GM10847 (cell line): ENCODE measurements around the gene A1BG.
A peak's percentile ranks its signal among the peaks of the same experiment; 100 is the strongest.

Source experiments
- POLR2A ChIP-seq: IDR thresholded peaks from 2 replicates; pipeline ENCODE4 v1.6.1; 2011; ENCODE audit not compliant: insufficient read length; ENCODE audit errors: extremely low read depth

The A1BG gene

GRCh38 chr19:58354478-58355030 lies 1.3 kb upstream of the A1BG start:
- TF ChIP-seq POLR2A = no peak

GRCh38 chr19:58353717-58354477 lies 605 bp upstream of the A1BG start:
- TF ChIP-seq POLR2A = no peak

DNA sequence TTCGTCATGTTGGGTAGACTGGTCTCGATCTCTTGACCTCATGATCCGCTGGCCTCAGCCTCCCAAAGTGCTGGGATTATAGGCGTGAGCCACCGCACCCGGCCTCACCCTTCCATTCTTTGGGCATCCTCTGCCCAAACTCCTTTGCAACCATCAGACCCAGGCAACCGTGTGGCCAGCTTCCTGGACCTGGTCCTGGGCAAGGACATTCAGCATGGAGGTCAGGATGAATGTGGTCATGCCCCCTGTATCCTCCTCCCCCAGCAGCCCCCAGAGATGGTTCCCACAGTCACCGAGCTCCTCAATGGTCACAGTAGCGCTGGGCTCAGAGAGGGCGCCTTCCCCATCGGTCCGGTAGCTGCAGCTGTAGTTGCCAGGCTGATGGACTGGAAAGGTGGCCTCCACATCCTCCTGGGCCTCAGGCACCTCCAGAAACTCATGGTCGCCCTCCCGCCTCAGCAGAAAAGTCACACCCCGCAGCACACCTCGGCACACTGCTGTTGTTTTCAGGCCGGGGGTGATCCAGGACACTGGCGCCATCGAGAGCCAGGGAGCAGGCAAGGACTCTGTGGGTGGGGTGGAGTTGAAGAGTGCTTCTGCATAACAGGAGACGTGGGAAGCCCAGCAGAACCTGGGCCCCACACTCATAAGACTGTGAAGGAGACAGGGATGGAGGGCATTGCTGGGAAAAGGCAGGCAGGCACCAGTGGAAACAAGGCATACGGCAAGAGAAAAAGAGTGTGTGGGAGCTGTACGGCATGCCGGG lies 1.1 kb downstream of the A1BG start:
- TF ChIP-seq POLR2A = no peak

DNA sequence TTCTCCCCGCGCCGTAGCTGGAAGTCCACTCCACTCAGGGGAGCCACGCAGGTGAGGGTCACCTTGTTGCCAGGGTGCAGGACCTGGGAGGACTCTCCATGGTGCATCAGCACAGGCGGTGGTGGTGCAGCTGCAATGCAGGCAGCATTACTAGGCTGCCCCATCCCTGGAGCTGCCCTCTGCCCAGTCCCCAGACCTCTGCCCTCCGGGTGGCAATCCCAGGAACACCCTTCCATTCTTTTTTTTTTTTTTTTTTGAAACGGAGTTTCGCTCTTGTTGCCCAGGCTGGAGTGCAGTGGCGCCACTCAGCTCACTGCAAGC lies 1.8 kb downstream of the A1BG start:
- TF ChIP-seq POLR2A = no peak

DNA sequence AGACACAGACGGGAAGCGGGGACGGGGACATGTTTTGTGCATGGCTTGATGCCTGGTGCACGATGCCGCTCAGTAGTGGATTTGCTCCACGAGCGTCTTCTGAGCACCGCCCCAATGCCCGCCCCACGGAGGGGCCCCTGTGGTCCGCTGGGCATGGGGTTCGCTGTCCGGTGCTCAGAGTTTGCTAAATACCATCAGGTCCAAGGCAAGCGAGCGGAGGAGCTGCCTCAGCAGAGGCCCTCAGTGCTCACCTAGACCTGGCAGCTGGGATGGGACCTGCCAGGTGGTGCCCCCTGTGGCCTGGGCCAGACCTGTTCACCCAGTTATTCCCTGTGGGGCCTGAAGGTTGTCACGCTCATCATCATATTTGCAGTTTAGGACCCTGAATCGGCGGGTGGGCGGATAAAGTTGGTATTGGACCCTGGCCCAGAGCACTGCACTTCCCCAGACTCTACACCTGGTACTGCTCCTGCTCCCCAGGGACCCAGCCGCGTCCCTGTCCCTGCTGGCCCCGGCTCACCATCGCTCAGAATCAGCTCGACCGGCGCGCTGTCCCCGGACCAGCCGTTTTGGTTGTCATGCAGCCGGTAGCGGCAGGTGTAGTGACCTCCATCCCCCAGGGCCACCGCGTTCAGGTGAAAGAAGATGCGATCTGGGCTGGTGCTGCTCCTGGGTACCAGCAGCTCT lies 2.3 kb downstream of the A1BG start:
- no peak for TF ChIP-seq POLR2A

DNA sequence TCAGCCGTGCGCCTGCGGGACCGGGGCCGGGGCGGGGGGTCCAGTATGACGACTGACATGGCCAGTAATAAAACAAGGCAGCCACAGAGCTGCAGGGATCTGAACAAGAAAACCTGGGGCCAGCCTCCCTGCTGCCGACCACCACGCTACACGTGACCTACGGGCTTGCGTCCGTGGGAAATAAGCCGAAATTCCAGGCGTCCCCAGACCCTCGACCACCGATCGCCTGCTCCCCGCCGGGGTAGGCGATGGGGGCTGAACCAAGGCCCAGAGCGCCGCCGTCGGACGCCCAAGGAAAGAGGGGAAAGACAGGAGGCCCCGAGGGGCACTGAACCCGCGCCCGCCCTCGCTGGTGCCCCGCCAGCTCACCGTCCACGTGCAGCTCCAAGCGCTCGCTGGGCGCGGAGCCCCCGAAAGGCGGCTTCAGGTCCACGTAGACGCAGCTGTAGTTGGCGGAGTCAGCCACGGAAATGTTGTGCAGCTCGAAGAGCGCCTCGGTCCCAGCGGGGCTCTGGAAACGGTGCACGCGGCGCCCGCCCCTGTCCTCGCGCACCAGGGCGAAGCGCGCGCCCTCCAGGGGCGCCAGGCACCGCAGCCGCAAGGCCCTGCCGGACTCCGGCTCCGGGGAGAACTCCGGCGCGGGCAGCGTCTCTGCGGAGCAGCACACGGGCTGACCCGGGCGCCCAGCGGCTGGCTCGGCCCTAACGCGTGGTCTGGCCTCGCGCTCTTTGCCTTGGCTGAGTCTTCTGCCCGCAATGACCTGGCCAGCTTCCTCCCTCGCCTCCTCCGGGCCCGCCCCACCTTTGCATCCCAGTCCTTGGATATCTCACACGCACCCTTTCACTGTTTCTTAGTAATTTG lies 3.1 kb downstream of the A1BG start:
- TF ChIP-seq POLR2A = no peak

- no peak for TF ChIP-seq POLR2A
These were observed 3.7 kb downstream of the A1BG start for GRCh38 chr19:58349590-58349989.

DNA sequence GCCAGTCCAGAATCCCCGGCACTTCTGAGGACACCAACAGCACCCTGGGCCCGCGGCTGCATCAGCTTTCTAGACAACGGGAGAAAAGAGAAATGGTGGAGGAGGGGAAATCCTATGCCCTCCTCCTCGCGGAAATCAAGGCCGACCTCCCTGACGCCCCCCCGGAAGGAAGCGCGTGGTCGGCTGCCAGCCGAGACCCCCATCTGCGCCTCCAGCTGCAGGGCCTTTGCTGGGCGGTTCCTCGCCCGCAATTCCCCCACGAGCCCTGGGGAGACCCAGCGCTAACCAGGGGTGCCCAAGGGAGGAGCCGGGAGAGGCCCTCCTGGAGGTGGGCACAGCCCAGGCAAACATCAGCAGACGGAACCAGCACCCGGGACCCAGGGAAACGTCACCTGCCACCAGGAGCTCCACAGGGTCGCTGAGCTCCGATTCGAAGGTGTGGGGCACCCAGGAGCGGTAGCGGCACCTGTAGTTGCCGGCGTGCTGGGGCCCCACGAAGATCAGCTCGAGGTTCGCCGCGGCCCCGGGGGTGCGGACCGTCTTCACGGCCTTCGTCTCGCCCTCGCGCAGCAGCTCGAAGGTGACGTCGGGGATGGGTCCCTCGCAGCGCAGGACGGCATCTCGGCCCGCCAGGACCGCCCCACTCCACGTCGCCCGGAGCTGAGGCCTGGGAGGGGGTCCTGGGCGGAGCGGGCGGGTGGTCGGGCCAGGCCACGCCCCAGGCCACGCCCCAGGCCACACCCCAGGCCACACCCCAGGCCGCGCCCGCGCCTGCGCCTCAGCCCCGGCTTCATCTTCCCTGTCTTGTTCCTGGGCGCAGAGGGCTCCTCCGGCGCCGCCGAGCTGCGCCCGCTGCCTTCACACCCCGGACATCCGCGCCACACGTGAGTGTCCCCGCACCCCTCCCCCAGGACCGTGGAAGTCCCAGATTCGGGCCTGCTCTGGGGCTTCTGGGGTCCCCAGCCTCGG lies 6.0 kb downstream of the A1BG start:
- peak; percentile 76 for TF ChIP-seq POLR2A

- no peak for TF ChIP-seq POLR2A
These were observed 7.7 kb downstream of the A1BG start for GRCh38 chr19:58345558-58345957.

DNA sequence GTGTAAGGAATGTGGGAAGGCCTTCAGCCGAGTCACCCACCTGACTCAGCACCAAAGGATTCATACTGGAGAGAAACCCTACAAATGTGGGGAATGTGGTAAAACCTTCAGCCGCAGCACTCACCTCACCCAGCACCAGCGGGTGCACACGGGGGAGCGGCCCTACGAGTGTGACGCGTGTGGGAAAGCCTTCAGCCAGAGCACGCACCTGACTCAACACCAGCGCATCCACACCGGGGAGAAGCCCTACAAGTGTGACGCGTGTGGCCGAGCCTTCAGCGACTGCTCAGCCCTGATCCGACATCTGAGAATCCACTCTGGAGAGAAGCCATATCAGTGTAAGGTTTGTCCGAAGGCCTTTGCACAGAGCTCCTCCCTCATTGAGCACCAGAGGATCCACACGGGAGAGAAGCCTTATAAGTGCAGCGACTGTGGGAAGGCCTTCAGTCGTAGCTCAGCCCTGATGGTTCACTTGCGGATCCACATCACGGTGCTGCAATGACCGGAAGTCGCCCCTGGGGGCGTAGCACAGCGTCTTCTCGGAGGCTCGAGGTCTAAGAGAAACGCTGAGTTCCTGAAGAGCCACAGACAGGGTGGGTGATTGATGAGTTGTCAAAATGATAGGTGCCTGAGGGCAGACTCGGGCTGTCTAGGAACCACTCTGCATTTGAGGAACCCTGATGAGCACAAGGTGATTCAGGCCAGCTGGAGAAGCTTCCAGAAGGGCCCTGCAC lies 14.3 kb downstream of the A1BG start:
- TF ChIP-seq POLR2A = no peak

- no peak for TF ChIP-seq POLR2A
These were observed 15.0 kb downstream of the A1BG start for GRCh38 chr19:58338336-58338735.

- no peak for TF ChIP-seq POLR2A
These were observed 16.5 kb downstream of the A1BG start for GRCh38 chr19:58336820-58337219.

- TF ChIP-seq POLR2A = no peak
These were observed 17.1 kb downstream of the A1BG start for GRCh38 chr19:58336216-58336615.
